Thoracic aorta (tissue), 2 donors: Measurements from ENCODE around the gene SPPL2B. TPM values are rescaled to one million over a fixed set of nuclear protein-coding genes. Genes with fewer than 3 reads are reported as not detected.
A peak's percentile ranks its signal among the peaks of the same experiment; 100 is the strongest.

Experiments used
- ATAC-seq: fragments of 150-250 bp; one replicate; pipeline ENCODE4 v1.8.0; 2017; ENCODE audit warnings: low read depth; ENCODE audit not compliant: insufficient number of reproducible peaks, low FRiP score
- DNase-seq: peaks from one replicate; pipeline ENCODE4 v3.0.0-alpha.2; 2020; ENCODE audit warnings: low spot score
- H3K27ac ChIP-seq, 2 donors: fragments of 200-600 bp; sonication (generic); 1 replicate in 1 of 2; 2 replicates in 1 of 2; pipeline ENCODE4 v1.5.1; 2016; ENCODE audit warnings: mild to moderate bottlenecking in 2 of 2, moderate library complexity in 2 of 2
- H3K27me3 ChIP-seq: fragments of 200-600 bp; sonication (generic); replicated peaks from 2 replicates; pipeline ENCODE4 v1.6.0; 2016; ENCODE audit warnings: mild to moderate bottlenecking; ENCODE audit not compliant: insufficient read depth
- H3K36me3 ChIP-seq: fragments of 200-600 bp; sonication (generic); one replicate; pipeline ENCODE4 v1.5.1; 2016
- H3K4me1 ChIP-seq, 2 donors: fragments of 200-600 bp; sonication (generic); 1 replicate in 1 of 2; 2 replicates in 1 of 2; pipeline versions ENCODE4 v1.5.1 to v1.6.0; 2016; ENCODE audit warnings: low read depth in 2 of 2, mild to moderate bottlenecking in 1 of 2; ENCODE audit not compliant: control insufficient read depth in 1 of 2
- H3K4me3 ChIP-seq: fragments of 200-600 bp; sonication (generic); 2 replicates; pipeline ENCODE4 v1.5.1; 2016; ENCODE audit warnings: mild to moderate bottlenecking
- H3K9me3 ChIP-seq: fragments of 200-600 bp; sonication (generic); 2 replicates; pipeline ENCODE4 v1.5.1; 2016
- CTCF ChIP-seq: fragments of 200-600 bp; sonication (generic); IDR thresholded peaks from one replicate; pipeline ENCODE4 v1.5.1; 2019; ENCODE audit warnings: antibody characterized with exemption
- total RNA-seq, 2 donors: library from RNA; depleted of rRNA; stranded (reverse); fragments of >200 nt; gene quantifications; one replicate each; pipeline versions ENCODE4 v1.1.0 to v1.2.3, GENCODE V29; 2016

Gene SPPL2B
- total RNA-seq, 2 donors from 2014 or later, result 55.8 to 60.0 TPM

- no peak for TF ChIP-seq CTCF
- H3K4me1 ChIP-seq, result peaks cover 12 to 45% of the 10 kb centered on the region in 2 donors
- ATAC-seq, result no peak
- no peak overlapping the region for H3K4me3 ChIP-seq
- H3K27ac ChIP-seq, result no peak overlapping the region
- H3K36me3 ChIP-seq, result peaks cover 7% of the 10 kb centered on the region
- H3K9me3 ChIP-seq, result no peaks in the 10 kb centered on the region
- DNase-seq, result no peak
- H3K27me3 ChIP-seq, result no peaks in the 10 kb centered on the region
Observed at GRCh38 chr19:2326699-2327360, 1.7 kb upstream of the SPPL2B start.

- H3K4me1 ChIP-seq, result peaks cover 12 to 45% of the 10 kb centered on the region in 2 donors
- no peak for ATAC-seq
- no peaks in the 10 kb centered on the region for H3K27me3 ChIP-seq
- DNase-seq, result peak; percentile 19
- H3K9me3 ChIP-seq, result no peaks in the 10 kb centered on the region
- H3K36me3 ChIP-seq, result peaks cover 5% of the 10 kb centered on the region
- no peak for TF ChIP-seq CTCF
- H3K4me3 ChIP-seq, result peak overlapping the region; percentile 83
- peak overlapping the region in 1 of 2 donors; percentile 1 for H3K27ac ChIP-seq
Observed at GRCh38 chr19:2327773-2328400, 597 bp upstream of the SPPL2B start.

GRCh38 chr19:2329149-2329478, 630 bp downstream of the SPPL2B start:
- Histone ChIP-seq H3K36me3 (no peaks in the 10 kb centered on the region), H3K4me1 (peaks cover 12 to 45% of the 10 kb centered on the region in 2 donors), H3K4me3 (peak overlapping the region; percentile 83), H3K27me3 (no peaks in the 10 kb centered on the region), H3K27ac (no peak overlapping the region), H3K9me3 (no peaks in the 10 kb centered on the region)
- ATAC-seq (no peak), DNase-seq (no peak)
- TF ChIP-seq CTCF, result no peak

GRCh38 chr19:2329501-2329916, 1.0 kb downstream of the SPPL2B start:
- no peak for DNase-seq
- no peaks in the 10 kb centered on the region for H3K36me3 ChIP-seq
- no peak for TF ChIP-seq CTCF
- no peak for ATAC-seq
- no peak overlapping the region for H3K27ac ChIP-seq
- H3K4me3 ChIP-seq, result peak overlapping the region; percentile 83
- H3K4me1 ChIP-seq, result peaks cover 12 to 45% of the 10 kb centered on the region in 2 donors
- no peaks in the 10 kb centered on the region for H3K9me3 ChIP-seq
- H3K27me3 ChIP-seq, result no peaks in the 10 kb centered on the region

- Histone ChIP-seq H3K27me3 (no peaks in the 10 kb centered on the region), H3K4me1 (peaks cover 12 to 45% of the 10 kb centered on the region in 2 donors), H3K4me3 (no peak overlapping the region), H3K9me3 (no peaks in the 10 kb centered on the region), H3K27ac (no peak overlapping the region), H3K36me3 (no peaks in the 10 kb centered on the region)
- DNase-seq (no peak), ATAC-seq (no peak)
- no peak for TF ChIP-seq CTCF
Observed at GRCh38 chr19:2330255-2330631, 1.8 kb downstream of the SPPL2B start.
